ENCODE measurements around the gene TMEM132D.

TMEM132D gene

DNA sequence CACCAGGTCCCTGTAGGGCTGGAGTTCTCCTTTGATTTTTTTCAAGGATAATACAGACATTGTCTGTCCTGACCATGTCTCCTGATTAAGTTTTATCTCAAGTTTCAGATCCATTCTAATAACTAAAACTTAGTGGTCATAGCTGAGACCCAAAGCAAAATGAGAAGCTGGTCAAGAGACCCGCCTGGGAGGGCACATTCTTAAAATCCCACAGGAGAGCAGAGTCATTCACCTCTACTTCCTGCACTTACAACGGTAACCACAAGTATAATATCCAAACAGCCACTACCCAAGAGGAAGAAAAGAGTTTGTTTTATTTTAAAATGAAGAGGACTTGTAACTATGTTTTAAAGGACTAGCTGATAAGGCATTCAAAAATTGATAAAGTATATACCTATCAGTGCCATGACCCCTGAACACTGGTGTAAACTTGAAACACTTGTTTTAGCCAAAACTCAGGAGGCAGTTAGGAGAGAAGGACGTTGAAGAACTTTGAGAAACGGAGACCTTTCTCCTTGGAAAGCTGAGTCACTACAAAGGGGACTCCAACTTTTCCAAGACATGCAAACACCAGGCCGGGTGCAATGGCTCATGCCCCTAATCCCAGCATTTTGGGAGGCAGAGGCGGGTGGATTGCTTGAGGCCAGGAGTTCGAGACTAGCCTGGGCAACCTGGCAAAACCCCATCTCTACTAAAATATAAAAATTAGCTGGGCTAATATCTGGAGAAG, 572.3 kb downstream of the TMEM132D start:
- DNase-seq (ENCODE audit: extremely low read depth, low read depth) = no peak
- TF ChIP-seq, protein P1, sequence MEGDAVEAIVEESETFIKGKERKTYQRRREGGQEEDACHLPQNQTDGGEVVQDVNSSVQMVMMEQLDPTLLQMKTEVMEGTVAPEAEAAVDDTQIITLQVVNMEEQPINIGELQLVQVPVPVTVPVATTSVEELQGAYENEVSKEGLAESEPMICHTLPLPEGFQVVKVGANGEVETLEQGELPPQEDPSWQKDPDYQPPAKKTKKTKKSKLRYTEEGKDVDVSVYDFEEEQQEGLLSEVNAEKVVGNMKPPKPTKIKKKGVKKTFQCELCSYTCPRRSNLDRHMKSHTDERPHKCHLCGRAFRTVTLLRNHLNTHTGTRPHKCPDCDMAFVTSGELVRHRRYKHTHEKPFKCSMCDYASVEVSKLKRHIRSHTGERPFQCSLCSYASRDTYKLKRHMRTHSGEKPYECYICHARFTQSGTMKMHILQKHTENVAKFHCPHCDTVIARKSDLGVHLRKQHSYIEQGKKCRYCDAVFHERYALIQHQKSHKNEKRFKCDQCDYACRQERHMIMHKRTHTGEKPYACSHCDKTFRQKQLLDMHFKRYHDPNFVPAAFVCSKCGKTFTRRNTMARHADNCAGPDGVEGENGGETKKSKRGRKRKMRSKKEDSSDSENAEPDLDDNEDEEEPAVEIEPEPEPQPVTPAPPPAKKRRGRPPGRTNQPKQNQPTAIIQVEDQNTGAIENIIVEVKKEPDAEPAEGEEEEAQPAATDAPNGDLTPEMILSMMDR (IDR thresholded peaks at IDR 0.05; ENCODE audit: low read depth, low read length) = no peak

DNA sequence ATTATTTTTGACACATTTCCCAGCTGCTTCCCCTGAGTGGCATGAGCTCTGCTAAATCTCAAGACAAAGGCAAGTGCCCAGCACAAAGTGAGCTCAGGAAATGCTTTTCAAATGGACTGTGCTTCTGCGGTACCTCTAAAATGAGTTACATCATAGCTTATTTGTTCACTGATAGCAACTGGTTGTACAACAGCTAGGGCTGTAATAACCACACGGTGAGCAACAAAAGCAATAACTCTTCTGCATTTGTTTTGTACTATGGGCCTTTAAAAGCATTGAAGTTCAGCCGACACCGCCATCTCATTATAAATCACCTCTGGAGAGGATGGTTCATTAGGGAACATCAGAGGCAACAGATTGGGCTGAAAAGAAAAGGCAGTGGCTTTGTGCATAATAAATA, 575.6 kb downstream of the TMEM132D start:
- DNase-seq (ENCODE audit: extremely low read depth, low read depth) = no peak
- TF ChIP-seq, protein P1 (IDR thresholded peaks at IDR 0.05; ENCODE audit: low read depth, low read length) = no peak

DNA sequence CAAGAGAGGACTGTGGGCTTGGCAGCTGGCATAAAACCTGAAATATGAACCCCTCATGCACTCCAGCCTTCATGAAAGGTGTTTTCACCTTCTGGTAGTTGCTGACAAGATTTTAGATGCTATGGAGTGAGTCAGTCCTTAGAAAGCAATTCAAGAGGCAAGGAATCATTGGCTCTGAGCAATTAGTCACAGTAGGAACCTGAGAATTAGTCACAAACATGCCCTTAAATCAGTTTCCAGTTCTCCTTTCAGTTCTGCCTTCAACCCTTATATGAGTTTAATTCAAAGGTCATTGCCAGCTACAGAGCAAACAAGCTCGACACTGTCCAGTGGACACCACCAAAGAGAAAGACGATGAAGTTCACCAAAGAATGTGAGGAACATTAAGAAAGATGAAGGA, 578.3 kb downstream of the TMEM132D start:
- TF ChIP-seq, protein P1 (IDR thresholded peaks at IDR 0.05; ENCODE audit: low read depth, low read length) = no peak
- no peak for DNase-seq (ENCODE audit: extremely low read depth, low read depth)

DNA sequence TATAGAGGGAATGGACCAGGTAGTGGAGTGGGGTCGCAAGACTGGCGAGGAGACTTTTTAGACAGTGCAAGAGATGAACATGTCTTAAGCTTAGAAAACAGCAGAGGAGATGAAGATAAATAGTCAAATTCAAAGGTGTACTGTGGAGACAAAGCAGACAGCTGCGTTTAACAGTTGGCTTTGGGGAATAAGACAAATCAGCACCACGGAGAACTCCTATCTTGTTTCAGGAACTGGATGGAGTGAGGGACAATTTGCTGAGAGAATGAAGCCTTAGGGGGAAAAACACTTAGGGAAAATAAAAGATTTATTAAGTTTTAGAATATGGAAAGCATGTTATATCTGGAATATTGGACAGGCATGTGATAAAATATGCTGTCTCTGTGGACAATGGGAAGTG, 591.8 kb downstream of the TMEM132D start:
- TF ChIP-seq, protein P1 (IDR thresholded peaks at IDR 0.05; ENCODE audit: low read depth, low read length) = no peak

DNA sequence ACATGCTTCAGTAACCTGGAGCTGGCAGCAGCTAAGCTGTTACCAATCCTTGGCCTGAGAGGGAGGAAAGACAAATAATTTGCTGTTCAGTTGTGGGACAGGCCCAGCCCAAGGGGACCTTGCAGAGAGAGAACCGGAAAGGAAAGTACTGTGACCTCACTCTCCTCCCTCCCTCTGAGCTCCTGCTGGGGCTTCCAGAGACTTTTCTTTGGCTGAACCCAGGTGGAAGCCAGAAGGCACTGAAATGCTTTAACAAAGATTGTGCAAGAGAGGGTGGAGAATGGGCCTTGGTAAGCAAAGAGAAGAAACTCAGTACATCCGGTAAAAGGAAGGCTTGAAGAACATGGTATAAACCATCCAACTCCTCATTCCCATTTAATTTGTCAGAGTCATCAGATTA, 593.5 kb downstream of the TMEM132D start:
- TF ChIP-seq, protein P1 (IDR thresholded peaks at IDR 0.05; ENCODE audit: low read depth, low read length) = no peak
- no peak for DNase-seq (ENCODE audit: extremely low read depth, low read depth)

More for the DNA sequence above, 591.8 kb downstream of the TMEM132D start:
- no peak for DNase-seq (ENCODE audit: extremely low read depth, low read depth)

DNA sequence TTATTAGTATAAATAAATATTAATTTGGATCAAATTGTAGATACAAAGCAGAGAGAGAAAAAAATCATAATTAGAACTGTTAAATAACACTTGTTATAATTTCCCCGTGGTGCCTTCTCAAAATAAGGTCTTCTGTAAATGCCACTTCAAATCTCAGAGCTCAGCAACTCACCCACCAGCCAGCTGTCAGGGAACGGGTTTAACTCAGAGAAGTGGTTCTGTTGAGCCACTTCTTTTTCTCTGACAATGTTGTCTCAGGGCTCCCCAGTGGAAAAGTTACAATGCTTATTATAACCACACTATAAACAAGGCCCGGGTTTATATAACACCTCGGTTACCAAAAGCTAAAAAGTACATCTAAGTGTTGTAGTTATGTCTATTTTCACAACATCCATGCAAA, 598.0 kb downstream of the TMEM132D start:
- no peak for DNase-seq (ENCODE audit: extremely low read depth, low read depth)
- TF ChIP-seq, protein P1 (IDR thresholded peaks at IDR 0.05; ENCODE audit: low read depth, low read length) = no peak

DNA sequence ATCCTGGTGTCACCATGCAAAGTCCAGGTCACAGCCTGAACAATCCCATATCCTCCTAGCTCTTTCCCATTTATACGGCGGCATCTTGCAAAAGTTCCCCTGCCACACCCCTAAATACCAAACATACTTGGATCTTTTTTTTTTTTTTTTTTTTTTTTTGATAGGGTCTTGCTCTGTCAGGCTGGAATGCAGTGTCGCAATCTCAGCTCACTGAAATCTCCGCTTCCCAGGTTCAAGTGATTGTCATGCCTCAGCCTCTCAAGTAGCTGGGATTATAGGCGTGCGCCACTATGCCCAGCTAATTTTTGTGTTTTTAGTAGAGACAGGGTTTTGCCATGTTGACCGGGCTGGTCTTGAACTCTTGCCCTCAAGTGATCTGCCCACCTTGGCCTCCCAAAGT, 599.3 kb downstream of the TMEM132D start:
- TF ChIP-seq, protein P1 (IDR thresholded peaks at IDR 0.05; ENCODE audit: low read depth, low read length) = no peak
- no peak for DNase-seq (ENCODE audit: extremely low read depth, low read depth)
